GM23338 (cell line): ENCODE results near the gene SLC25A17. TPM values are rescaled to one million over a fixed set of nuclear protein-coding genes. Genes with fewer than 3 reads are reported as not detected.
"Not testable (repeated sequence)": the region's sequence is repeated elsewhere in the genome, so short reads cannot be mapped to it uniquely, and the experiment has no call there.

Experiments used
- ATAC-seq: fragments of 200-7000 bp; cut with Tn5 transposase; 3 replicates; pipeline ENCODE4 v1.9.1; 2020
- DNase-seq: peaks from one replicate; pipeline ENCODE4 v3.0.0-alpha.2; 2015; ENCODE audit warnings: low spot score
- H2AFZ ChIP-seq: fragments of 200-600 bp; sonication (generic); 2 replicates; pipeline ENCODE4 v1.8.0; 2016; ENCODE audit warnings: antibody characterized with exemption, mild to moderate bottlenecking, moderate library complexity
- H3F3A ChIP-seq: fragments of 200-600 bp; sonication (generic); replicated peaks from 2 replicates; pipeline ENCODE4 v1.8.0; 2017; ENCODE audit warnings: antibody characterized with exemption, mixed run types, low read depth
- H3K27ac ChIP-seq: fragments of 200-600 bp; sonication (generic); 2 replicates; pipeline ENCODE4 v1.6.1; 2016; ENCODE audit warnings: low read depth
- H3K27me3 ChIP-seq: fragments of 200-600 bp; sonication (generic); 2 replicates; pipeline ENCODE4 v1.8.0; 2016; ENCODE audit warnings: mild to moderate bottlenecking, mixed run types, moderate library complexity; ENCODE audit not compliant: insufficient read depth
- H3K36me3 ChIP-seq: fragments of 200-600 bp; sonication (generic); 2 replicates; pipeline ENCODE4 v1.8.0; 2016; ENCODE audit warnings: mild to moderate bottlenecking; ENCODE audit not compliant: insufficient read depth
- H3K4me1 ChIP-seq: fragments of 200-600 bp; sonication (generic); 2 replicates; pipeline ENCODE4 v1.8.0; 2016; ENCODE audit warnings: mild to moderate bottlenecking, moderate library complexity; ENCODE audit not compliant: insufficient read depth
- H3K4me2 ChIP-seq: fragments of 200-600 bp; sonication (generic); 2 replicates; pipeline ENCODE4 v1.7.1; 2017; ENCODE audit warnings: mixed run types
- H3K4me3 ChIP-seq: fragments of 200-600 bp; sonication (generic); 2 replicates; pipeline ENCODE4 v1.6.1; 2016; ENCODE audit warnings: mixed run types
- H3K79me2 ChIP-seq: fragments of 200-600 bp; sonication (generic); replicated peaks from 2 replicates; pipeline ENCODE4 v1.8.0; 2017; ENCODE audit warnings: mild to moderate bottlenecking; ENCODE audit not compliant: insufficient read depth
- H3K9me2 ChIP-seq: fragments of 200-600 bp; sonication (generic); 2 replicates; pipeline ENCODE4 v1.8.0; 2017; ENCODE audit not compliant: insufficient read depth
- H4K20me1 ChIP-seq: fragments of 200-600 bp; sonication (generic); replicated peaks from 2 replicates; pipeline ENCODE4 v1.8.0; 2017; ENCODE audit warnings: mild to moderate bottlenecking; ENCODE audit not compliant: insufficient read depth
- H3K27ac Mint-ChIP-seq: 2 replicates; pipeline ENCODE4 v1.8.0; 2020; ENCODE audit warnings: inconsistent platforms, mild to moderate bottlenecking, moderate library complexity, mixed read lengths
- H3K27me3 Mint-ChIP-seq: 3 replicates; pipeline ENCODE4 v1.8.0; 2022; ENCODE audit warnings: low read depth, mild to moderate bottlenecking, moderate library complexity, mixed read lengths, inconsistent platforms; ENCODE audit not compliant: insufficient read depth, poor library complexity
- H3K36me3 Mint-ChIP-seq: 3 replicates; pipeline ENCODE4 v1.8.0; 2021; ENCODE audit warnings: low read depth, mild to moderate bottlenecking, inconsistent platforms, moderate library complexity, mixed read lengths
- H3K4me1 Mint-ChIP-seq: 3 replicates; pipeline ENCODE4 v1.8.0; 2020; ENCODE audit warnings: mild to moderate bottlenecking, inconsistent platforms, mixed read lengths
- H3K4me3 Mint-ChIP-seq: 3 replicates; pipeline ENCODE4 v1.8.0; 2021; ENCODE audit warnings: moderate library complexity, mild to moderate bottlenecking, inconsistent platforms, mixed read lengths
- H3K9me3 Mint-ChIP-seq: 3 replicates; pipeline ENCODE4 v1.8.0; 2020; ENCODE audit warnings: moderate library complexity, mild to moderate bottlenecking, inconsistent platforms, mixed read lengths
- CREB1 ChIP-seq: fragments of 250-450 bp; sonication (Bioruptor Pico); IDR thresholded peaks from 2 replicates; pipeline ENCODE4 v1.5.0; 2020; ENCODE audit warnings: low read depth, mild to moderate bottlenecking, moderate library complexity
- CTCF ChIP-seq, 2 experiments: fragments of 200-600 bp in 1 of 2; sonication (generic) in 1 of 2; conservative IDR thresholded peaks; 2 replicates each; pipeline versions ENCODE4 v1.5.1 to v1.6.1; 2016 to 2017; ENCODE audit warnings: antibody characterized with exemption in 2 of 2, low read depth in 2 of 2, mild to moderate bottlenecking in 2 of 2, moderate library complexity in 1 of 2
- NANOG ChIP-seq: IDR thresholded peaks from 2 replicates; pipeline ENCODE4 v1.6.1; 2016; ENCODE audit warnings: antibody characterized with exemption, borderline replicate concordance
- POLR2AphosphoS5 ChIP-seq: IDR thresholded peaks from 2 replicates; pipeline ENCODE4 v1.6.1; 2016; ENCODE audit warnings: antibody characterized with exemption, low read depth
- STAT1 ChIP-seq: IDR thresholded peaks from one replicate; pipeline ENCODE4 v1.6.1; 2016; ENCODE audit warnings: antibody characterized with exemption; ENCODE audit not compliant: unreplicated experiment
- ZNF114 ChIP-seq: fragments of 250-450 bp; sonication (Bioruptor Pico); IDR thresholded peaks from 2 replicates; pipeline ENCODE4 v1.5.0; 2020; ENCODE audit warnings: mild to moderate bottlenecking, moderate library complexity
- ZNF331 ChIP-seq: fragments of 250-450 bp; sonication (Bioruptor Pico); IDR thresholded peaks from 2 replicates; pipeline ENCODE4 v1.5.0; 2020; ENCODE audit warnings: low read depth, mild to moderate bottlenecking, moderate library complexity
- ZNF462 ChIP-seq: fragments of 250-450 bp; sonication (Bioruptor Pico); IDR thresholded peaks from 2 replicates; pipeline ENCODE4 v1.5.0; 2020; ENCODE audit warnings: mild to moderate bottlenecking, moderate library complexity
- polyA plus RNA-seq: library from polyadenylated mRNA; unstranded; fragments of >200 nt; fragmentation: Nextera tagmentation; extraction: Ambion mirVana; gene quantifications from 2 replicates; pipeline ENCODE4 v1.2.1, GENCODE V29; 2016
- total RNA-seq: library from RNA; depleted of rRNA; stranded (reverse); fragments of >200 nt; shearing (Covaris generic); gene quantifications from 2 replicates; pipeline ENCODE4 v1.2.3, GENCODE V29; 2014

Gene SLC25A17
- total and polyA plus RNA-seq, 2 experiments from 2014 or later, result 35.4 to 43.6 TPM

- H3K27me3 Mint-ChIP-seq, ATAC-seq, H3K4me2 ChIP-seq, H3K9me2 ChIP-seq, H3K4me3 ChIP-seq, H3K27ac Mint-ChIP-seq, H3K27me3 ChIP-seq, H3K4me1 ChIP-seq, H3K4me3 Mint-ChIP-seq, DNase-seq, H3F3A ChIP-seq, H3K9me3 Mint-ChIP-seq, H3K4me1 Mint-ChIP-seq, H3K27ac ChIP-seq, H2AFZ ChIP-seq: not testable (repeated sequence)
- H4K20me1 ChIP-seq, result peaks cover 24% of the 10 kb centered on the region; the same call in 1 of the 2 replicates
- H3K36me3 Mint-ChIP-seq, result peaks cover 79% of the 10 kb centered on the region
- peaks cover 96% of the 10 kb centered on the region for H3K79me2 ChIP-seq
- peaks cover 58% of the 10 kb centered on the region; the same call in 1 of the 2 replicates for H3K36me3 ChIP-seq
Observed at GRCh38 chr22:40845816-40846215, 26.7 kb upstream of the SLC25A17 start.

GRCh38 chr22:40844951-40845350 is 25.8 kb upstream of the SLC25A17 start:
- Mint-ChIP-seq H3K36me3 (peaks cover 81% of the 10 kb centered on the region), H3K27ac (no peak overlapping the region)
- H3K79me2 ChIP-seq, result peaks cover 95% of the 10 kb centered on the region

GRCh38 chr22:40838486-40838885 is 19.3 kb upstream of the SLC25A17 start:
- no peaks in the 10 kb centered on the region for H3K4me1 Mint-ChIP-seq
- H3K27ac Mint-ChIP-seq, result no peak overlapping the region
- Histone ChIP-seq H3K4me1 (no peaks in the 10 kb centered on the region), H3K79me2 (peaks cover 61% of the 10 kb centered on the region), H3K27me3 (no peaks in the 10 kb centered on the region), H4K20me1 (peaks cover 15% of the 10 kb centered on the region), H3K36me3 (peaks cover 50% of the 10 kb centered on the region; the same call in 1 of the 2 replicates), H3K4me2 (no peak overlapping the region), H3K27ac (no peak overlapping the region), H3K4me3 (no peak overlapping the region), H3F3A (no peaks in the 10 kb centered on the region), H3K9me2 (no peaks in the 10 kb centered on the region), H2AFZ (no peak overlapping the region)
- ATAC-seq (no peak), DNase-seq (no peak)
- H3K4me3 Mint-ChIP-seq, result no peak overlapping the region
- H3K27me3 Mint-ChIP-seq, result no peaks in the 10 kb centered on the region
- peaks cover 85% of the 10 kb centered on the region for H3K36me3 Mint-ChIP-seq
- no peaks in the 10 kb centered on the region for H3K9me3 Mint-ChIP-seq
- TF ChIP-seq STAT1 (no peak), ZNF331 (CRISPR knock-in tag) (no peak), POLR2AphosphoS5 (no peak), ZNF462 (no peak)

More at GRCh38 chr22:40844951-40845350, 25.8 kb upstream of the SLC25A17 start:
- Histone ChIP-seq H3K4me2 (no peak overlapping the region), H4K20me1 (peaks cover 24% of the 10 kb centered on the region; the same call in 1 of the 2 replicates), H3F3A (no peaks in the 10 kb centered on the region), H3K27me3 (no peaks in the 10 kb centered on the region), H3K4me1 (no peaks in the 10 kb centered on the region), H3K36me3 (peaks cover 63% of the 10 kb centered on the region; the same call in 1 of the 2 replicates), H3K4me3 (no peak overlapping the region), H2AFZ (no peak overlapping the region), H3K27ac (no peak overlapping the region), H3K9me2 (no peaks in the 10 kb centered on the region)
- no peak for TF ChIP-seq CREB1
- no peak for TF ChIP-seq NANOG
- TF ChIP-seq ZNF114 (CRISPR knock-in tag), result no peak
- TF ChIP-seq CTCF (conservative IDR thresholded peaks at IDR 0.05; ENCODE audit: low read depth in 2 of 2), result no peak
- TF ChIP-seq ZNF331 (CRISPR knock-in tag), result no peak
- Mint-ChIP-seq H3K9me3 (no peaks in the 10 kb centered on the region), H3K27me3 (no peaks in the 10 kb centered on the region), H3K4me3 (no peak overlapping the region), H3K4me1 (no peaks in the 10 kb centered on the region)
- DNase-seq, result no peak
- no peak for ATAC-seq
